Natural killer cell treated with Interleukin-12 subunit alpha and Interleukin-12 subunit beta and Interleukin-15 and Interleukin-18, amount 100 ng/mL, for 72 hours (primary cell): ENCODE results near the gene MAEA. TPM values are rescaled to one million over a fixed set of nuclear protein-coding genes. Genes with fewer than 3 reads are reported as not detected.
A peak's percentile ranks its signal among the peaks of the same experiment; 100 is the strongest.

ENCODE experiments used
- ATAC-seq, 2 donors: fragments of 150-1000 bp; cut with Tn5 transposase in 1 of 2; sonication (Bioruptor Pico), chemical (Tn5 transposase) in 1 of 2; 2 replicates each; pipeline ENCODE4 v1.10.0; 2021
- DNase-seq: peaks from one replicate; pipeline ENCODE4 v3.0.0; 2022; ENCODE audit warnings: low spot score
- H3K27ac Mint-ChIP-seq, 2 donors: 1 replicate in 1 of 2; 2 replicates in 1 of 2; pipeline ENCODE4 v1.8.0; 2022; ENCODE audit warnings: mixed read lengths in 2 of 2, mild to moderate bottlenecking in 1 of 2, moderate library complexity in 1 of 2
- H3K27me3 Mint-ChIP-seq, 2 donors: 1 replicate in 1 of 2; 2 replicates in 1 of 2; pipeline ENCODE4 v1.8.0; 2022; ENCODE audit warnings: mixed read lengths in 2 of 2
- H3K36me3 Mint-ChIP-seq: one replicate; pipeline ENCODE4 v1.8.0; 2022; ENCODE audit warnings: mixed read lengths
- H3K4me1 Mint-ChIP-seq, 2 donors: 1 replicate in 1 of 2; 2 replicates in 1 of 2; pipeline ENCODE4 v1.8.0; 2022; ENCODE audit warnings: low read depth in 2 of 2, mixed read lengths in 2 of 2, mild to moderate bottlenecking in 1 of 2
- H3K4me3 Mint-ChIP-seq: one replicate; pipeline ENCODE4 v1.8.0; 2022; ENCODE audit warnings: mixed read lengths
- H3K9me3 Mint-ChIP-seq: 2 replicates; pipeline ENCODE4 v1.8.0; 2022; ENCODE audit warnings: mixed read lengths
- total RNA-seq, 2 donors: library from RNA; stranded (reverse); gene quantifications; one replicate each; pipeline ENCODE4 v1.2.3, GENCODE V29; 2022

Gene MAEA
- total RNA-seq, 2 donors from 2014 or later, result 60.1 to 93.7 TPM

- Mint-ChIP-seq H3K27me3 (no peaks in the 10 kb centered on the region), H3K4me1 (peaks cover 47 to 65% of the 10 kb centered on the region in 2 donors), H3K27ac (peak overlapping the region; percentile 86 to 91), H3K36me3 (no peaks in the 10 kb centered on the region), H3K4me3 (peak overlapping the region; percentile 96), H3K9me3 (no peaks in the 10 kb centered on the region)
- ATAC-seq (no peak), DNase-seq (peak; percentile 67)
These were observed 42.5 kb upstream of the MAEA start for GRCh38 chr4:1246901-1247863.

- Mint-ChIP-seq H3K4me3 (peak overlapping the region; percentile 96), H3K9me3 (no peaks in the 10 kb centered on the region), H3K27me3 (no peaks in the 10 kb centered on the region), H3K4me1 (peaks cover 47 to 64% of the 10 kb centered on the region in 2 donors), H3K36me3 (no peaks in the 10 kb centered on the region), H3K27ac (peak overlapping the region; percentile 86 to 91)
- ATAC-seq (no peak), DNase-seq (peak; percentile 72)
These were observed 41.8 kb upstream of the MAEA start for GRCh38 chr4:1247864-1248244.

- Mint-ChIP-seq H3K4me3 (peak within 1 kb of the TSS; percentile 96), H3K9me3 (no peaks in the 10 kb centered on the region), H3K4me1 (peaks cover 52 to 64% of the 10 kb centered on the region in 2 donors), H3K27me3 (no peaks in the 10 kb centered on the region), H3K27ac (peak within 1 kb of the TSS; percentile 93 to 97), H3K36me3 (no peaks in the 10 kb centered on the region)
- DNase-seq, result peak; percentile 88
- ATAC-seq, result peak; percentile 73 to 78
These were observed 41.2 kb upstream of the MAEA start, which contains the start of gene CTBP1 for GRCh38 chr4:1248245-1249147. Gene CTBP1, minus strand, starts transcription at chr4:1249130. Its CDS starts 7,799 bp downstream, at chr4:1241331.

GRCh38 chr4:1249148-1249730 lies 40.5 kb upstream of the MAEA start:
- H3K4me3 Mint-ChIP-seq, result peak overlapping the region; percentile 92
- H3K4me1 Mint-ChIP-seq, result peaks cover 59 to 62% of the 10 kb centered on the region in 2 donors
- peak; percentile 91 for DNase-seq
- ATAC-seq, result peak; percentile 78 to 83
- no peaks in the 10 kb centered on the region for H3K36me3 Mint-ChIP-seq
- peak overlapping the region; percentile 93 to 97 for H3K27ac Mint-ChIP-seq
- H3K9me3 Mint-ChIP-seq, result no peaks in the 10 kb centered on the region
- no peaks in the 10 kb centered on the region for H3K27me3 Mint-ChIP-seq

GRCh38 chr4:1249731-1250526 lies 39.8 kb upstream of the MAEA start:
- ATAC-seq (peak; percentile 7 to 25), DNase-seq (peak; percentile 84)
- Mint-ChIP-seq H3K9me3 (no peaks in the 10 kb centered on the region), H3K27me3 (no peaks in the 10 kb centered on the region), H3K4me1 (peaks cover 61 to 63% of the 10 kb centered on the region in 2 donors), H3K27ac (peak overlapping the region; percentile 93 to 97), H3K36me3 (no peaks in the 10 kb centered on the region), H3K4me3 (peak overlapping the region; percentile 92)

GRCh38 chr4:1250527-1250812 lies 39.2 kb upstream of the MAEA start:
- Mint-ChIP-seq H3K4me3 (peak overlapping the region; percentile 92), H3K4me1 (peaks cover 56 to 63% of the 10 kb centered on the region in 2 donors), H3K9me3 (no peaks in the 10 kb centered on the region), H3K27ac (peak overlapping the region; percentile 93 to 97), H3K36me3 (no peaks in the 10 kb centered on the region), H3K27me3 (no peaks in the 10 kb centered on the region)
- ATAC-seq, result no peak
- DNase-seq, result no peak

- peak overlapping the region; percentile 92 for H3K4me3 Mint-ChIP-seq
- H3K9me3 Mint-ChIP-seq, result no peaks in the 10 kb centered on the region
- no peaks in the 10 kb centered on the region for H3K36me3 Mint-ChIP-seq
- peaks cover 57 to 67% of the 10 kb centered on the region in 2 donors for H3K4me1 Mint-ChIP-seq
- ATAC-seq, result no peak
- no peaks in the 10 kb centered on the region for H3K27me3 Mint-ChIP-seq
- H3K27ac Mint-ChIP-seq, result peak overlapping the region; percentile 93 to 97
- no peak for DNase-seq
These were observed 38.5 kb upstream of the MAEA start for GRCh38 chr4:1250921-1251772.

GRCh38 chr4:1251773-1252066 lies 38.0 kb upstream of the MAEA start:
- no peaks in the 10 kb centered on the region for H3K27me3 Mint-ChIP-seq
- H3K27ac Mint-ChIP-seq, result peak overlapping the region in 1 of 2 donors; percentile 97
- peak overlapping the region; percentile 92 for H3K4me3 Mint-ChIP-seq
- no peak for DNase-seq
- H3K36me3 Mint-ChIP-seq, result peaks cover 4% of the 10 kb centered on the region
- H3K4me1 Mint-ChIP-seq, result peaks cover 57 to 66% of the 10 kb centered on the region in 2 donors
- ATAC-seq, result no peak
- H3K9me3 Mint-ChIP-seq, result no peaks in the 10 kb centered on the region

- peak overlapping the region; percentile 68 to 72 for H3K27ac Mint-ChIP-seq
- H3K36me3 Mint-ChIP-seq, result peaks cover 4% of the 10 kb centered on the region
- ATAC-seq, result no peak
- no peaks in the 10 kb centered on the region for H3K9me3 Mint-ChIP-seq
- peaks cover 52 to 61% of the 10 kb centered on the region in 2 donors for H3K4me1 Mint-ChIP-seq
- peak overlapping the region; percentile 18 for H3K4me3 Mint-ChIP-seq
- no peaks in the 10 kb centered on the region for H3K27me3 Mint-ChIP-seq
- DNase-seq, result no peak
These were observed 36.7 kb upstream of the MAEA start for GRCh38 chr4:1252928-1253492.

- ATAC-seq (no peak), DNase-seq (no peak)
- H3K27ac Mint-ChIP-seq, result peak overlapping the region; percentile 68 to 72
- no peaks in the 10 kb centered on the region for H3K27me3 Mint-ChIP-seq
- no peaks in the 10 kb centered on the region for H3K9me3 Mint-ChIP-seq
- peak overlapping the region; percentile 35 for H3K4me3 Mint-ChIP-seq
- peaks cover 55 to 68% of the 10 kb centered on the region in 2 donors for H3K4me1 Mint-ChIP-seq
- H3K36me3 Mint-ChIP-seq, result peaks cover 8% of the 10 kb centered on the region
These were observed 35.9 kb upstream of the MAEA start for GRCh38 chr4:1253831-1254230.

GRCh38 chr4:1255151-1255550 lies 34.5 kb upstream of the MAEA start:
- Mint-ChIP-seq H3K36me3 (peaks cover 8% of the 10 kb centered on the region), H3K27me3 (no peaks in the 10 kb centered on the region), H3K27ac (peak overlapping the region; percentile 57 to 72), H3K9me3 (no peaks in the 10 kb centered on the region), H3K4me3 (no peak overlapping the region), H3K4me1 (peaks cover 55 to 67% of the 10 kb centered on the region in 2 donors)
- DNase-seq, result no peak
- ATAC-seq, result peak in 1 of 2 donors; percentile 66

GRCh38 chr4:1255699-1256098 lies 34.0 kb upstream of the MAEA start:
- Mint-ChIP-seq H3K36me3 (peaks cover 8% of the 10 kb centered on the region), H3K27me3 (no peaks in the 10 kb centered on the region), H3K27ac (peak overlapping the region; percentile 57 to 72), H3K4me1 (peaks cover 57 to 67% of the 10 kb centered on the region in 2 donors), H3K9me3 (no peaks in the 10 kb centered on the region), H3K4me3 (peak overlapping the region; percentile 46)
- DNase-seq (no peak), ATAC-seq (peak; percentile 63 to 65)
